Caco-2 (cell line): ENCODE measurements around the gene WBP4. TPM values are rescaled to one million over a fixed set of nuclear protein-coding genes. Genes with fewer than 3 reads are reported as not detected.

Source experiments
- BruUV-seq: library from RNA; stranded (reverse); fragments of 400-500 nt; replicated peaks from 2 replicates; lab custom pipeline; 2021; lab: Mats Ljungman, UMichigan
- CTCF ChIA-PET: fragments of 300-600 bp; sonication (Branson Sonifier 250); formaldehyde crosslinking; loops from one replicate; lab custom pipeline; 2022; ENCODE audit warnings: antibody characterized with exemption; lab: Charles Lee
- POLR2A ChIA-PET: fragments of 300-600 bp; sonication (Branson Sonifier 250); formaldehyde crosslinking; loops from one replicate; lab custom pipeline; 2022; ENCODE audit warnings: antibody characterized with exemption; lab: Charles Lee
- DNase-seq, 2 experiments: peaks; one replicate each; pipeline versions ENCODE4 v3.0.0 to v3.0.0-alpha.2; 2020 to 2022
- H3K27me3 ChIP-seq: replicated peaks from 2 replicates; pipeline ENCODE4 v1.6.0; 2011; ENCODE audit warnings: low read length; ENCODE audit not compliant: control insufficient read depth, insufficient read depth
- H3K36me3 ChIP-seq: 2 replicates; pipeline ENCODE4 v1.5.1; 2011; ENCODE audit warnings: low read length; ENCODE audit not compliant: control insufficient read depth, insufficient read depth
- H3K4me1 ChIP-seq: fragments of 250-450 bp; sonication (Bioruptor Pico); 2 replicates; pipeline ENCODE4 v1.5.1; 2020; ENCODE audit warnings: mild to moderate bottlenecking
- H3K4me3 ChIP-seq: 2 replicates; pipeline ENCODE4 v1.5.1; 2011; ENCODE audit warnings: low read depth, mild to moderate bottlenecking, control low read depth, low read length
- H3K9me3 ChIP-seq: fragments of 250-450 bp; sonication (Bioruptor Pico); 2 replicates; pipeline ENCODE4 v1.5.1; 2020; ENCODE audit warnings: mild to moderate bottlenecking, moderate library complexity
- H3K27ac Mint-ChIP-seq: one replicate; pipeline ENCODE4 v1.8.0; 2022; ENCODE audit warnings: mixed read lengths; ENCODE audit not compliant: unreplicated experiment
- H3K27me3 Mint-ChIP-seq: one replicate; pipeline ENCODE4 v1.8.0; 2022; ENCODE audit warnings: mixed read lengths; ENCODE audit not compliant: insufficient read depth, unreplicated experiment
- H3K36me3 Mint-ChIP-seq: one replicate; pipeline ENCODE4 v1.8.0; 2022; ENCODE audit warnings: mild to moderate bottlenecking, mixed read lengths; ENCODE audit not compliant: insufficient read depth, unreplicated experiment
- H3K4me1 Mint-ChIP-seq: one replicate; pipeline ENCODE4 v1.8.0; 2022; ENCODE audit warnings: low read depth, mixed read lengths; ENCODE audit not compliant: unreplicated experiment
- H3K4me3 Mint-ChIP-seq: one replicate; pipeline ENCODE4 v1.8.0; 2022; ENCODE audit warnings: mild to moderate bottlenecking, moderate library complexity, mixed read lengths; ENCODE audit not compliant: unreplicated experiment
- H3K9me3 Mint-ChIP-seq: one replicate; pipeline ENCODE4 v1.8.0; 2022; ENCODE audit warnings: mixed read lengths; ENCODE audit not compliant: unreplicated experiment
- intact Hi-C: fragments of 100-400 bp; cut with micrococcal nuclease; formaldehyde crosslinking; loops from one replicate; pipeline ENCODE4 v1.10.0; 2022; ENCODE audit not compliant: unreplicated experiment
- total RNA-seq: library from RNA; stranded (reverse); gene quantifications from 2 replicates; pipeline ENCODE4 v1.2.3, GENCODE V29; 2022
- TF ChIP-seq, protein P1 (sequence below), 2 experiments: fragments of 200-600 bp in 1 of 2; IDR thresholded peaks; 1 replicate in 1 of 2; 2 replicates in 1 of 2; pipeline versions ENCODE4 v1.5.1 to v1.8.0; 2011 to 2022; ENCODE audit warnings: antibody characterized with exemption in 1 of 2, control low read depth in 1 of 2, inconsistent platforms in 1 of 2, low read depth in 1 of 2, low read length in 1 of 2, mild to moderate bottlenecking in 1 of 2, moderate library complexity in 1 of 2; ENCODE audit not compliant: insufficient read depth in 1 of 2, severe bottlenecking in 1 of 2, unreplicated experiment in 1 of 2

The WBP4 gene
- total RNA-seq, 1 experiment from 2014 or later = 13.6 TPM

DNA sequence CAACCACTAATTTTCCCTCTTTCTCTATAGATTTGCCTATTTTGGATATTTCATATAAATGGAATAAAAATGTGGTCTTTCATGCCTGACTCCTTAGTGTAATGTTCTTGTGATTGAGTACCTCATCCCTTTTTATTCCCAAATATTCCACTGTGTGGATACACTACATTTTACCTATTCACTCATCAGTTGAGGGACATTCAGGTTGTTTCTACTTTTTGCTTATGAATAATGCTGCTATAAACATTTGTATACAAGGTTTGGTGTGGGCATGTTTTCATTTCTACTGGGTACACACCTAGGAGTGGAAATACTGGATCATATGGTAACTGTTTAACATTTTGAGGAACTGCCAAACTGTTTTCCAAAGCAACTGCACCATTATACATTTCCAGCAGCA is 5.1 kb upstream of the WBP4 start:
- H3K27me3 ChIP-seq = no peaks in the 10 kb centered on the region
- no peaks in the 10 kb centered on the region for H3K9me3 Mint-ChIP-seq
- peak overlapping the region; percentile 34 for H3K4me3 Mint-ChIP-seq
- intact Hi-C loops = no loop called here
- POLR2A ChIA-PET = no interaction called here
- H3K36me3 ChIP-seq = peaks cover 2% of the 10 kb centered on the region; the same call in 1 of the 2 replicates
- H3K9me3 ChIP-seq = no peaks in the 10 kb centered on the region
- H3K27ac Mint-ChIP-seq = peak overlapping the region; percentile 47
- peaks cover 43% of the 10 kb centered on the region for H3K4me1 ChIP-seq
- CTCF ChIA-PET = interaction anchor here (0.6 kb wide), 2 partner anchors 37 to 165 kb away, joined by 4 to 5 read pairs; no protein-coding TSS in a partner anchor
- H3K4me1 Mint-ChIP-seq = peaks cover 44% of the 10 kb centered on the region
- DNase-seq = no peak
- no TSS peak for BruUV-seq
- peaks cover 73% of the 10 kb centered on the region for H3K36me3 Mint-ChIP-seq
- no peak overlapping the region for H3K4me3 ChIP-seq
- TF ChIP-seq, protein P1, sequence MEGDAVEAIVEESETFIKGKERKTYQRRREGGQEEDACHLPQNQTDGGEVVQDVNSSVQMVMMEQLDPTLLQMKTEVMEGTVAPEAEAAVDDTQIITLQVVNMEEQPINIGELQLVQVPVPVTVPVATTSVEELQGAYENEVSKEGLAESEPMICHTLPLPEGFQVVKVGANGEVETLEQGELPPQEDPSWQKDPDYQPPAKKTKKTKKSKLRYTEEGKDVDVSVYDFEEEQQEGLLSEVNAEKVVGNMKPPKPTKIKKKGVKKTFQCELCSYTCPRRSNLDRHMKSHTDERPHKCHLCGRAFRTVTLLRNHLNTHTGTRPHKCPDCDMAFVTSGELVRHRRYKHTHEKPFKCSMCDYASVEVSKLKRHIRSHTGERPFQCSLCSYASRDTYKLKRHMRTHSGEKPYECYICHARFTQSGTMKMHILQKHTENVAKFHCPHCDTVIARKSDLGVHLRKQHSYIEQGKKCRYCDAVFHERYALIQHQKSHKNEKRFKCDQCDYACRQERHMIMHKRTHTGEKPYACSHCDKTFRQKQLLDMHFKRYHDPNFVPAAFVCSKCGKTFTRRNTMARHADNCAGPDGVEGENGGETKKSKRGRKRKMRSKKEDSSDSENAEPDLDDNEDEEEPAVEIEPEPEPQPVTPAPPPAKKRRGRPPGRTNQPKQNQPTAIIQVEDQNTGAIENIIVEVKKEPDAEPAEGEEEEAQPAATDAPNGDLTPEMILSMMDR (IDR thresholded peaks at IDR 0.05; ENCODE audit: insufficient read depth in 1 of 2, low read depth in 1 of 2, low read length in 1 of 2, severe bottlenecking in 1 of 2, unreplicated experiment in 1 of 2) = no peak
- no peaks in the 10 kb centered on the region for H3K27me3 Mint-ChIP-seq

DNA sequence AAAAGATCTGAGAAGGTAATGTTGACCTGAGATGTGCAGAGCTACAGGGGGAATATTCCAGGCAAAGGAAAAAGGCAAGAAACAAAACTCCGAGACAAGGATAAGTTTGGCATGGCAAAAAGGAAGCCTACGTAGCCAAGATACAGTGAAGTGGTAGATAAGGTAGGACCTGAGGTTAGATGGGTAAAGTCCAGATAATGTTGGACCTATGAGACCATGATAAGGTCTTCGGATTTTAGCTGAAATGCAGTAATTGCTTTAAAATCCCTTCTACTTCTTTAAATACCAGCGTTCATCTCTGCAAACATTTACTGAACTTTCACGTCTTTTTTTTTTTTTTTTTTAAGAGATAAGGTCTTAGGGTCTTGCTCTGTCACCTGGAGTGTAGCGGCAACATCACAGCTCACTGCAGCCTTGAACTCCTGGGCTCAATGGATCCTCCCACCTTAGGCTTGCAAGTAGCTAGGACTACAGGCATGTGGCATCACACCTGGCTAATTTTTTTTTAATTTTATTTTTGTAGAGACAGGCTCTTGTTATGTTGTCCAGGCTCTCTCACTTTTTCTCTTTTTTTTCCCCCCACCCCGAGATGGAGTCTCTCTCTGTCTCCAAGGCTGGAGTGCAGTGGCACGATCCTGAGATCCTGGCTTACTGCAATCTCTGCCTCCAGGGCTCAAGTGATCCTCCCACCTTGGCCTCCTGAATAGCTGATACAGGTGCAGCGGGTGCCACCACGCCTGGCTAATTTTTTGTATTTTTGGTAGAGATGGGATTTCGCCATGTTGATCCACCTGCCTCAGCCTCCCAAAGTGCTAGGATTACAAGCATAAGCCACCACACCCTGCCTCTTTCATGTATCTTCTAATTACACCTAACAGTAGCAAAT is 4.2 kb upstream of the WBP4 start:
- peaks cover 73% of the 10 kb centered on the region for H3K36me3 Mint-ChIP-seq
- no TSS peak for BruUV-seq
- DNase-seq = peak in 1 of 2 experiments; percentile 61
- H3K27me3 ChIP-seq = no peaks in the 10 kb centered on the region
- H3K4me3 ChIP-seq = no peak overlapping the region
- TF ChIP-seq, protein P1 (IDR thresholded peaks at IDR 0.05; ENCODE audit: insufficient read depth in 1 of 2, low read depth in 1 of 2, low read length in 1 of 2, severe bottlenecking in 1 of 2, unreplicated experiment in 1 of 2) = no peak
- intact Hi-C loops = no loop called here
- peaks cover 43% of the 10 kb centered on the region for H3K4me1 ChIP-seq
- H3K4me1 Mint-ChIP-seq = peaks cover 41% of the 10 kb centered on the region
- peak overlapping the region; percentile 73 for H3K27ac Mint-ChIP-seq
- POLR2A ChIA-PET = interaction anchor here (0.6 kb wide), 1 partner anchor 12 kb away, joined by 16 read pairs; no protein-coding TSS in a partner anchor
- CTCF ChIA-PET = interaction anchor here (0.6 kb wide), 1 partner anchor 38 kb away, joined by 4 read pairs; no protein-coding TSS in a partner anchor
- peaks cover 2% of the 10 kb centered on the region; the same call in 1 of the 2 replicates for H3K36me3 ChIP-seq
- H3K4me3 Mint-ChIP-seq = peak overlapping the region; percentile 34
- no peaks in the 10 kb centered on the region for H3K9me3 Mint-ChIP-seq
- H3K9me3 ChIP-seq = no peaks in the 10 kb centered on the region
- H3K27me3 Mint-ChIP-seq = no peaks in the 10 kb centered on the region

DNA sequence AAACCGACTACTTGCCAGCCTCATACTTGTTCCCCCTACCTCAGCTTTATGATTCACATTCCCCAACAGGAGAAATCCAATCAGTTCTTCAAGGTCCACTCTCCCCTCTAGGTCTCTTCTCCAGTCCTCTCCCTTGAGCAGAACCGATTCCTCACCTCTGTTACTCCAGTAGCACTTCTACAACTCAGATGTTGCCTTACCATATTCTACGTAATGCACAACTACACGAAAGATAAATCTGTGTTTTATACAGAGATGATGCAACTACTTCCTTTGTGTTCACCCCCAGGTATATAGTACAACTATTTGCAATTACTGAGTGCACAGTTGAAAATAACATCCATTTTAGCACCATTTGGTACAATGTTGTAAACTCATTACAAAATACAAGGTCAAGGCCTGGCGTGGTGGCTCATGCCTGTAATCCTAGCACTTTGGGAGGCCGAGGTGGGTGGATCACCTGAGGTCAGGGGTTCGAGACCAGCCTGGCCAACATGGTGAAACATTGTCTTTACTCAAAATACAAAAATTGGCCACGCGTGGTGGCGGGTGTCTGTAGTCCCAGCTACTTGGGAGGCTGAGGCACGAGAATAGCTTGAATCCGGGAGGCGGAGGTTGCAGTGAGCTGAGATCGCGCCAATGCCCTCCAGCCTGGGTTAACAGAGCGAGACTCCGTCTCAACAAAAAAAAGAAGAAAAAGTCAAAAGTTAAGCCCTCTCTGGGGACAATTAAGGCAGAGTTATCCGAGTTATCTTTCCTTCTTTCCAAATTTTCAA is 2.8 kb upstream of the WBP4 start:
- peaks cover 2% of the 10 kb centered on the region; the same call in 1 of the 2 replicates for H3K36me3 ChIP-seq
- H3K4me1 Mint-ChIP-seq = peaks cover 47% of the 10 kb centered on the region
- H3K27ac Mint-ChIP-seq = peak overlapping the region; percentile 99
- no peaks in the 10 kb centered on the region for H3K27me3 Mint-ChIP-seq
- H3K9me3 ChIP-seq = no peaks in the 10 kb centered on the region
- DNase-seq = no peak
- no peaks in the 10 kb centered on the region for H3K27me3 ChIP-seq
- peak overlapping the region; percentile 95 for H3K4me3 Mint-ChIP-seq
- H3K4me3 ChIP-seq = peak overlapping the region; percentile 76
- no peaks in the 10 kb centered on the region for H3K9me3 Mint-ChIP-seq
- peaks cover 54% of the 10 kb centered on the region for H3K4me1 ChIP-seq
- no TSS peak for BruUV-seq
- intact Hi-C loops = no loop called here
- POLR2A ChIA-PET = interaction anchor here (0.5 kb wide), 1 partner anchor 107 kb away, joined by 3 read pairs; no protein-coding TSS in a partner anchor
- CTCF ChIA-PET = no interaction called here
- H3K36me3 Mint-ChIP-seq = peaks cover 72% of the 10 kb centered on the region
- TF ChIP-seq, protein P1 (IDR thresholded peaks at IDR 0.05; ENCODE audit: insufficient read depth in 1 of 2, low read depth in 1 of 2, low read length in 1 of 2, severe bottlenecking in 1 of 2, unreplicated experiment in 1 of 2) = no peak
